Ishikawa (cell line): ENCODE data around the gene USH1C.

Source experiments
- CEBPB ChIP-seq: IDR thresholded peaks from 2 replicates; pipeline ENCODE4 v1.6.1; 2012
- CREB1 ChIP-seq: IDR thresholded peaks from 2 replicates; pipeline ENCODE4 v1.6.1; 2012; ENCODE audit warnings: low read depth
- EGR1 ChIP-seq: IDR thresholded peaks from 2 replicates; pipeline ENCODE4 v1.6.1; 2012
- EP300 ChIP-seq: IDR thresholded peaks from 2 replicates; pipeline ENCODE4 v1.6.1; 2012; ENCODE audit warnings: borderline replicate concordance
- FOXM1 ChIP-seq: IDR thresholded peaks from 2 replicates; pipeline ENCODE4 v1.6.1; 2012; ENCODE audit warnings: low read depth, borderline replicate concordance
- NFIC ChIP-seq: IDR thresholded peaks from 2 replicates; pipeline ENCODE4 v1.6.1; 2012
- RAD21 ChIP-seq: IDR thresholded peaks from 2 replicates; pipeline ENCODE4 v1.6.1; 2012; ENCODE audit warnings: low read depth
- TAF1 ChIP-seq: IDR thresholded peaks from 2 replicates; pipeline ENCODE4 v1.6.1; 2012; ENCODE audit warnings: low read depth, mild to moderate bottlenecking
- TCF12 ChIP-seq: IDR thresholded peaks from 2 replicates; pipeline ENCODE4 v1.6.1; 2012; ENCODE audit warnings: low read depth
- TEAD4 ChIP-seq: IDR thresholded peaks from 2 replicates; pipeline ENCODE4 v1.6.1; 2012
- YY1 ChIP-seq: IDR thresholded peaks from 2 replicates; pipeline ENCODE4 v1.6.1; 2012; ENCODE audit warnings: low read depth
- ZBTB7A ChIP-seq: IDR thresholded peaks from 2 replicates; pipeline ENCODE4 v1.6.1; 2012; ENCODE audit warnings: low read depth
- TF ChIP-seq, protein P1 (sequence below): IDR thresholded peaks from 2 replicates; pipeline ENCODE4 v1.6.1; 2012
- TF ChIP-seq, protein P2 (sequence below): IDR thresholded peaks from 2 replicates; pipeline ENCODE4 v1.6.1; 2012; ENCODE audit warnings: low read depth, mild to moderate bottlenecking
- TF ChIP-seq, protein P3 (sequence below): IDR thresholded peaks from 2 replicates; pipeline ENCODE4 v1.6.1; 2012

The USH1C gene

DNA sequence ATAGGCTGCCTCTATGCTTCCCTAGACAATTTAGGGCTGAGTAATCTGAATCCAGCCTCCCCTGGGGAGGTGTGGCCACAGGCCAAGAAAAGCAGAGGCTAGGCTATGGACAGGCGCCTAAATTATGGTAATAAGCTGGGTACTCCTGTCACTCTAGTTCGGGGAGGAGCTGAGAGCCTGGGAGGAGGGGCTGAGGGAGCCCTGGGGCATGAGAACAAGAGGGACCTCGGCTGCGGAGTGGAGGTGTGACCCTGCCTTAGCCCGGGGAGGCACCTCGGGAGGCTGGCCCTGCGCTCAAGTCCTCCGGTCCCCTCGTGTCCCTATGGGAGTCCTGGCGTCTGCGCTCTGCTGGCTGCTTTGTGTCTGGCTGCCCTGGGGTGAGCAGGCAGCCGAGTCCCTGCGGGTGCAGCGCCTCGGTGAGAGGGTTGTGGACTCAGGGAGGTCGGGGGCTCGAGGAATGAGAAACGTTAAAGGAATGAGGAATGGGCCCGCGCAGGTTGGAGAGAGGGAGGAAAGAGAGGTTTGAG lies 2.9 kb upstream of the USH1C start, which contains the start of gene OTOG:
TSS of gene OTOG (plus strand) at position 209 of the 527 bp plus-strand sequence. CDS start at position 323, 114 bp downstream.
- TF ChIP-seq ZBTB7A (no peak), NFIC (peak; percentile 89)
- TF ChIP-seq, protein P1, sequence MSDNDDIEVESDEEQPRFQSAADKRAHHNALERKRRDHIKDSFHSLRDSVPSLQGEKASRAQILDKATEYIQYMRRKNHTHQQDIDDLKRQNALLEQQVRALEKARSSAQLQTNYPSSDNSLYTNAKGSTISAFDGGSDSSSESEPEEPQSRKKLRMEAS, result 0 out of 2 replicates have a peak, but pooled peaks have one; percentile 54

DNA sequence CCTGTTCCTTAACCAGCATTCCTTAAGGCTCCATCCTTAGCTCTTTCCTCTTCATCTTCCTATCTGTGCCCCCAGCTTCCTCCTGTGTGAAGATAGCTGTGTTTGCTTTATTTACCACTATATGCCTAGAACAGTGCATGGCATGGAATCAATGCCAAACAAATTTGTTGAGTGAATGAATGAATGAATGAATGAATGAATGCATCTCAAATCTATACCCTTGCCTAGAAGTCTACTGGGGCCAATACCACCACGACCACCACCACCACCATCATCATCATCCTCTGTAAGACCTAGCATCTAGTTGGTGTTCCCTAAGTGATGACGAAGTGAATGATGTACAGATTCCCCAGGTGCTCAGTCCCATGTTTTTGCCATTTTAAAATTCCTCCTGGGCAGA lies 2.0 kb upstream of the USH1C start:
- TF ChIP-seq CREB1 (no peak), TCF12 (no peak), TAF1 (no peak), EP300 (no peak), ZBTB7A (no peak), YY1 (no peak), RAD21 (no peak), EGR1 (no peak), CEBPB (no peak), TEAD4 (no peak), NFIC (no peak), FOXM1 (no peak)
- TF ChIP-seq, protein P2, sequence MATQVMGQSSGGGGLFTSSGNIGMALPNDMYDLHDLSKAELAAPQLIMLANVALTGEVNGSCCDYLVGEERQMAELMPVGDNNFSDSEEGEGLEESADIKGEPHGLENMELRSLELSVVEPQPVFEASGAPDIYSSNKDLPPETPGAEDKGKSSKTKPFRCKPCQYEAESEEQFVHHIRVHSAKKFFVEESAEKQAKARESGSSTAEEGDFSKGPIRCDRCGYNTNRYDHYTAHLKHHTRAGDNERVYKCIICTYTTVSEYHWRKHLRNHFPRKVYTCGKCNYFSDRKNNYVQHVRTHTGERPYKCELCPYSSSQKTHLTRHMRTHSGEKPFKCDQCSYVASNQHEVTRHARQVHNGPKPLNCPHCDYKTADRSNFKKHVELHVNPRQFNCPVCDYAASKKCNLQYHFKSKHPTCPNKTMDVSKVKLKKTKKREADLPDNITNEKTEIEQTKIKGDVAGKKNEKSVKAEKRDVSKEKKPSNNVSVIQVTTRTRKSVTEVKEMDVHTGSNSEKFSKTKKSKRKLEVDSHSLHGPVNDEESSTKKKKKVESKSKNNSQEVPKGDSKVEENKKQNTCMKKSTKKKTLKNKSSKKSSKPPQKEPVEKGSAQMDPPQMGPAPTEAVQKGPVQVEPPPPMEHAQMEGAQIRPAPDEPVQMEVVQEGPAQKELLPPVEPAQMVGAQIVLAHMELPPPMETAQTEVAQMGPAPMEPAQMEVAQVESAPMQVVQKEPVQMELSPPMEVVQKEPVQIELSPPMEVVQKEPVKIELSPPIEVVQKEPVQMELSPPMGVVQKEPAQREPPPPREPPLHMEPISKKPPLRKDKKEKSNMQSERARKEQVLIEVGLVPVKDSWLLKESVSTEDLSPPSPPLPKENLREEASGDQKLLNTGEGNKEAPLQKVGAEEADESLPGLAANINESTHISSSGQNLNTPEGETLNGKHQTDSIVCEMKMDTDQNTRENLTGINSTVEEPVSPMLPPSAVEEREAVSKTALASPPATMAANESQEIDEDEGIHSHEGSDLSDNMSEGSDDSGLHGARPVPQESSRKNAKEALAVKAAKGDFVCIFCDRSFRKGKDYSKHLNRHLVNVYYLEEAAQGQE, result no peak
- TF ChIP-seq, protein P1, result no peak
- TF ChIP-seq, protein P3, sequence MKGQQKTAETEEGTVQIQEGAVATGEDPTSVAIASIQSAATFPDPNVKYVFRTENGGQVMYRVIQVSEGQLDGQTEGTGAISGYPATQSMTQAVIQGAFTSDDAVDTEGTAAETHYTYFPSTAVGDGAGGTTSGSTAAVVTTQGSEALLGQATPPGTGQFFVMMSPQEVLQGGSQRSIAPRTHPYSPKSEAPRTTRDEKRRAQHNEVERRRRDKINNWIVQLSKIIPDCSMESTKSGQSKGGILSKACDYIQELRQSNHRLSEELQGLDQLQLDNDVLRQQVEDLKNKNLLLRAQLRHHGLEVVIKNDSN, result no peak

DNA sequence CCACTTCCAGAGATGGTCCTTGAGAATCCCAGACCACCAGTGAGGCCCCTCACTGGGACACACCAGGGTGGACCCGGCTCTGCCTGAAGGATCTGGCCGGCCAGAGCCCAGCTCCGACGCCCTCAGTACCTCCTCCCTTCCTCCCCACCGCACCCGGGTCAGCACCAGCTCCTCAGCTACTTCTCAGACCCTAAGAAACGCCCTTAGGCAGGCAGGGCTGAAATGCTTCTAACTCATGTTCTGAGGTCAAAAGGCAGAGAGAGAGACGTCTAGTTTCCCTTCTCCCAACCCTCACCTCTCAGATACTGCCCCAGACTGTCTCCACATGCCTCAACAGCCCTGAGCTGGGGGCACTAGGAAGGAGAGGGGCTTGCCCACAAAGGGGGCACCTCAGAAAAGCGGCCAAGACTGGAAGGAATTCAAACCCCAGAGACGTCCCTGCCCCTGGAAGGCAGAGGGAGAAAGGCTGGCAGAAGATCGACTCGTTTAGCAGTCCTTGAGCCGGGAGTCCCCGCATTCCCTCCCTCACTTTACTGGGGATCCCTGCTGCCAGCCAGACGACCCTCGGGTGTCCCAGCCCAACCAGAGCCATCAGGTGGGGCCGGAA lies 539 bp downstream of the USH1C start:
- TF ChIP-seq TCF12 (no peak), EP300 (no peak)

DNA sequence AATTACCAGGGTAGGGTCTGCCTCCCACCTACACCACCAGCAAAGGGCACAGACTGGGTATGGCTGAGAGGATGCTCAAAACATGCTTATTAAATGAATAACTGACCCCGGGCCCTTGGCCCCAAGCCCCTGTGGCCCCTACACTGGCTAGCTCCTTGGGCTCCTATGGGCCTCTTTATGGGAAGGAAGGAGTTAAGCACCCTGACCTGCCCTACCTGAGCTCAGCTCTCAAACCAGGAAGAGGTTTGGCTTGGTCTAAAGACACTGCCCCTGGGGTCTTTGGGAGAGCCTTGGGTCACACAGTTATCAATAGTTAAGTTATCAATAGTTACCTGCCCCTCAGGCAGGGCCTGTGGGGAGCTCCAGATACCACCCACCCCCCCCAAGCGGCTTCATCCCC lies 1.2 kb downstream of the USH1C start:
- TF ChIP-seq CEBPB (no peak), CREB1 (no peak), EGR1 (no peak), FOXM1 (no peak), TAF1 (no peak), NFIC (no peak), TCF12 (no peak), ZBTB7A (no peak), YY1 (no peak), RAD21 (no peak), TEAD4 (no peak), EP300 (no peak)
- TF ChIP-seq, protein P1, result no peak
- TF ChIP-seq, protein P3, result no peak
- TF ChIP-seq, protein P2, result no peak

DNA sequence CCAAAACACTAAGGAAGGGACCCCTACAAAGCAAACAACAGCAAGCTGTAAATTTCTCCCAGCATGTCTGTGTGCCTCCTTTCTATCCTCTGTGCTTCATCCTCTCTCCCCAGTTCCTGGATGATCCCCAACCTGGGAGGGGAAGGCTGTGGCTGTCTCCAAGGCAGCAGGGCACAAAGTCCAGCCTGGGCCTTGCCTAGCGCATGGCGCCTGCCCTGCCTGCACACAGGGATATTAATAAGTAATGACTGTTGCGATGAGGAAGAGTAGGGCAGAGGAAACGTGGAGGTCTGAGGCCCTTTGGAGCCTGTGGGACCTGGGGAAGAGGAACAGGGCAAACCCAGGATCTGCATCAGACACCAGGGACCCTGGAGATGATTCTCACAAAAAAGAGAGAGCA lies 2.0 kb downstream of the USH1C start:
- TF ChIP-seq NFIC, result no peak
- no peak for TF ChIP-seq YY1
- no peak for TF ChIP-seq CEBPB
- TF ChIP-seq, protein P2, result no peak
- no peak for TF ChIP-seq CREB1
- no peak for TF ChIP-seq FOXM1
- TF ChIP-seq EP300, result no peak
- TF ChIP-seq TCF12, result no peak
